ENCODE data around the gene FBXO41. TPM values are rescaled to one million over a fixed set of nuclear protein-coding genes. Genes with fewer than 3 reads are reported as not detected.

The FBXO41 gene
- total and polyA plus RNA-seq, 2 donors (not counting 3 experiments of a cell fraction or from before 2014, with no cell fraction given), result 0.88 to 1.5 TPM

DNA sequence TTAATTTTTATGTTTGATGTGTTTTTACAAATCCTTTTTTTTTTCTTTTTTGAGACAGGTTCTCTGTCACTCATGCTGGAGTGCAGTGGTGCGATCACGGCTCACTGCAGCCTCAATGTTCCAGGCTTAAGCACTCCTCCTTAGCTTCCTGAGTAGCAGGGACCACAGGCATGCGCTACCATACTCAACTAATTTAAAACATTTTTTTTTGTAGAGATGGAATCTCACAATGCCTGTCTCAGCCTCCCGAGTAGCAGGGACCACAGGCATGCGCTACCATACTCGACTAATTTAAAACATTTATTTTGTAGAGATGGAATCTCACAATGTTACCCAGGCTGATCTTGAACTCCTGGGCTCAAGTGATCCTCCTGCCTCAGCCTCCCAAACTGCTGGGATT is 78.7 kb downstream of the FBXO41 start:
- peaks cover 33 to 44% of the 10 kb centered on the region in 2 experiments for H3K27me3 ChIP-seq (ENCODE audit: control insufficient read depth in 2 of 2, insufficient read depth in 2 of 2, low read length in 2 of 2)
- H3K4me1 ChIP-seq (ENCODE audit: control insufficient read depth, extremely low read depth, insufficient read depth, low read length), result peaks cover 5% of the 10 kb centered on the region
- no peak for DNase-seq (ENCODE audit: low read depth, low spot score)
- BruUV-seq (replicated peaks), result no TSS peak
- no peaks in the 10 kb centered on the region for H4K20me1 ChIP-seq (replicated peaks; ENCODE audit: control insufficient read depth, extremely low read depth, insufficient read depth, low read length)
- intact Hi-C loops (cut with micrococcal nuclease) (no loop called here), dilution Hi-C loops (cut with MboI; ENCODE audit: extremely low pct_ligation_motif_present, low sequenced_read_pairs) (no loop called here)
- ChIA-PET POLR2A (no interaction called here), CTCF (no interaction called here)
- H3K9ac ChIP-seq (replicated peaks; ENCODE audit: extremely low read depth, insufficient read depth, low read length), result no peak overlapping the region
- no peak overlapping the region for H2AFZ ChIP-seq (ENCODE audit: low read depth, low read length)
- no peak overlapping the region for H3K4me2 ChIP-seq (ENCODE audit: insufficient read depth, low read length)
- FAIRE-seq, result no peak
- no peaks in the 10 kb centered on the region for H3K36me3 ChIP-seq (ENCODE audit: control insufficient read depth in 2 of 2, extremely low read depth in 1 of 2, insufficient read depth in 2 of 2, low read length in 2 of 2)
- H3K27ac ChIP-seq (ENCODE audit: insufficient read depth, low read depth, low read length), result no peak overlapping the region
- no peak overlapping the region for H3K4me3 ChIP-seq (replicated peaks in 1 of 3; ENCODE audit: insufficient read depth in 1 of 3, low read depth in 1 of 3, low read length in 3 of 3)
- H3K79me2 ChIP-seq (ENCODE audit: control insufficient read depth, insufficient read depth, low read length), result no peaks in the 10 kb centered on the region
- no peaks in the 10 kb centered on the region for H3K9me1 ChIP-seq (replicated peaks; ENCODE audit: control insufficient read depth, extremely low read depth, insufficient read depth, low read length)
- TF ChIP-seq JUN (IDR thresholded peaks at IDR 0.05; ENCODE audit: borderline replicate concordance, insufficient read depth, insufficient read length, low read depth), result no peak
- TF ChIP-seq POLR2A (IDR thresholded peaks at IDR 0.05; ENCODE audit: low read depth, low read length), result no peak
- TF ChIP-seq GATA2 (IDR thresholded peaks at IDR 0.05; ENCODE audit: insufficient read depth, insufficient read length, low read depth, low read length), result no peak
- TF ChIP-seq, protein P1, sequence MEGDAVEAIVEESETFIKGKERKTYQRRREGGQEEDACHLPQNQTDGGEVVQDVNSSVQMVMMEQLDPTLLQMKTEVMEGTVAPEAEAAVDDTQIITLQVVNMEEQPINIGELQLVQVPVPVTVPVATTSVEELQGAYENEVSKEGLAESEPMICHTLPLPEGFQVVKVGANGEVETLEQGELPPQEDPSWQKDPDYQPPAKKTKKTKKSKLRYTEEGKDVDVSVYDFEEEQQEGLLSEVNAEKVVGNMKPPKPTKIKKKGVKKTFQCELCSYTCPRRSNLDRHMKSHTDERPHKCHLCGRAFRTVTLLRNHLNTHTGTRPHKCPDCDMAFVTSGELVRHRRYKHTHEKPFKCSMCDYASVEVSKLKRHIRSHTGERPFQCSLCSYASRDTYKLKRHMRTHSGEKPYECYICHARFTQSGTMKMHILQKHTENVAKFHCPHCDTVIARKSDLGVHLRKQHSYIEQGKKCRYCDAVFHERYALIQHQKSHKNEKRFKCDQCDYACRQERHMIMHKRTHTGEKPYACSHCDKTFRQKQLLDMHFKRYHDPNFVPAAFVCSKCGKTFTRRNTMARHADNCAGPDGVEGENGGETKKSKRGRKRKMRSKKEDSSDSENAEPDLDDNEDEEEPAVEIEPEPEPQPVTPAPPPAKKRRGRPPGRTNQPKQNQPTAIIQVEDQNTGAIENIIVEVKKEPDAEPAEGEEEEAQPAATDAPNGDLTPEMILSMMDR (IDR thresholded peaks at IDR 0.05; ENCODE audit: extremely low read depth in 1 of 2, insufficient read depth in 1 of 2, low read depth in 1 of 2, low read length in 2 of 2), result no peak
- no peak for TF ChIP-seq EZH2 (IDR thresholded peaks at IDR 0.05; ENCODE audit: borderline replicate concordance, low read depth, low read length, severe bottlenecking)
- no peak for TF ChIP-seq POLR2AphosphoS5 (IDR thresholded peaks at IDR 0.05; ENCODE audit: insufficient read depth, low read depth, low read length)
- H3K9me3 ChIP-seq (replicated peaks; ENCODE audit: control insufficient read depth, insufficient read depth, low read length), result no peaks in the 10 kb centered on the region

Small RNA genes within 50 kb of the gene (small RNA-seq; reads per million reads assigned to genes)
- gene RNU6-111P (ENCODE audit: insufficient read depth, insufficient read length, low read depth, low replicate concordance), result not detected

Other genes with a start within 250 kb of the FBXO41 start
- gene SFXN5, start 212.8 kb downstream of the FBXO41 start, total RNA-seq, result 24.6 and 28.6 TPM in 2 replicates
- gene SFXN5, start 212.8 kb downstream of the FBXO41 start, polyA plus RNA-seq, result 18.7 and 22.8 TPM in 2 replicates
- gene RAB11FIP5, start 171.5 kb downstream of the FBXO41 start, total RNA-seq, result 47.0 and 49.4 TPM in 2 replicates
- 32.4 and 36.6 TPM in 2 replicates for gene RAB11FIP5, start 171.5 kb downstream of the FBXO41 start, polyA plus RNA-seq
- gene NOTO, start 81.9 kb downstream of the FBXO41 start, total RNA-seq, result not detected in 2 replicates
- not detected in 2 replicates for gene NOTO, start 81.9 kb downstream of the FBXO41 start, polyA plus RNA-seq
- gene SMYD5, start 70.2 kb downstream of the FBXO41 start, total RNA-seq, result 23.4 and 31.7 TPM in 2 replicates
- 16.2 and 19.9 TPM in 2 replicates for gene SMYD5, start 70.2 kb downstream of the FBXO41 start, polyA plus RNA-seq
- 19.6 and 21.8 TPM in 2 replicates for gene PRADC1, start 51.2 kb downstream of the FBXO41 start, total RNA-seq
- gene PRADC1, start 51.2 kb downstream of the FBXO41 start, polyA plus RNA-seq, result 32.7 and 42.6 TPM in 2 replicates
- 362 and 389 TPM in 2 replicates for gene CCT7, start 50.2 kb downstream of the FBXO41 start, total RNA-seq
- gene CCT7, start 50.2 kb downstream of the FBXO41 start, polyA plus RNA-seq, result 317 and 343 TPM in 2 replicates
- gene EGR4, start 9.1 kb upstream of the FBXO41 start, total RNA-seq, result not detected in 2 replicates
- gene EGR4, start 9.1 kb upstream of the FBXO41 start, polyA plus RNA-seq, result not detected in 2 replicates
- 14.7 and 15.4 TPM in 2 replicates for gene ALMS1, start 101.4 kb upstream of the FBXO41 start, total RNA-seq
- 4.9 and 5.7 TPM in 2 replicates for gene ALMS1, start 101.4 kb upstream of the FBXO41 start, polyA plus RNA-seq